ENCODE data around the gene RHBDD2.

- no peak for TF ChIP-seq POLR2A (IDR thresholded peaks at IDR 0.05)
- TF ChIP-seq, protein P1, sequence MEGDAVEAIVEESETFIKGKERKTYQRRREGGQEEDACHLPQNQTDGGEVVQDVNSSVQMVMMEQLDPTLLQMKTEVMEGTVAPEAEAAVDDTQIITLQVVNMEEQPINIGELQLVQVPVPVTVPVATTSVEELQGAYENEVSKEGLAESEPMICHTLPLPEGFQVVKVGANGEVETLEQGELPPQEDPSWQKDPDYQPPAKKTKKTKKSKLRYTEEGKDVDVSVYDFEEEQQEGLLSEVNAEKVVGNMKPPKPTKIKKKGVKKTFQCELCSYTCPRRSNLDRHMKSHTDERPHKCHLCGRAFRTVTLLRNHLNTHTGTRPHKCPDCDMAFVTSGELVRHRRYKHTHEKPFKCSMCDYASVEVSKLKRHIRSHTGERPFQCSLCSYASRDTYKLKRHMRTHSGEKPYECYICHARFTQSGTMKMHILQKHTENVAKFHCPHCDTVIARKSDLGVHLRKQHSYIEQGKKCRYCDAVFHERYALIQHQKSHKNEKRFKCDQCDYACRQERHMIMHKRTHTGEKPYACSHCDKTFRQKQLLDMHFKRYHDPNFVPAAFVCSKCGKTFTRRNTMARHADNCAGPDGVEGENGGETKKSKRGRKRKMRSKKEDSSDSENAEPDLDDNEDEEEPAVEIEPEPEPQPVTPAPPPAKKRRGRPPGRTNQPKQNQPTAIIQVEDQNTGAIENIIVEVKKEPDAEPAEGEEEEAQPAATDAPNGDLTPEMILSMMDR (IDR thresholded peaks at IDR 0.05): no peak
Measured at GRCh38 chr7:75849573-75849972, 29.3 kb upstream of the RHBDD2 start.
